HG02588 (cell line): ENCODE data around the gene PPP1R13B.

Experiments used
- ATAC-seq: cut with Tn5 transposase; IDR thresholded peaks from one replicate; pipeline ENCODE4 v1.9.1; 2021; ENCODE audit warnings: mild to moderate bottlenecking, moderate library complexity; ENCODE audit not compliant: unreplicated experiment

PPP1R13B gene

DNA sequence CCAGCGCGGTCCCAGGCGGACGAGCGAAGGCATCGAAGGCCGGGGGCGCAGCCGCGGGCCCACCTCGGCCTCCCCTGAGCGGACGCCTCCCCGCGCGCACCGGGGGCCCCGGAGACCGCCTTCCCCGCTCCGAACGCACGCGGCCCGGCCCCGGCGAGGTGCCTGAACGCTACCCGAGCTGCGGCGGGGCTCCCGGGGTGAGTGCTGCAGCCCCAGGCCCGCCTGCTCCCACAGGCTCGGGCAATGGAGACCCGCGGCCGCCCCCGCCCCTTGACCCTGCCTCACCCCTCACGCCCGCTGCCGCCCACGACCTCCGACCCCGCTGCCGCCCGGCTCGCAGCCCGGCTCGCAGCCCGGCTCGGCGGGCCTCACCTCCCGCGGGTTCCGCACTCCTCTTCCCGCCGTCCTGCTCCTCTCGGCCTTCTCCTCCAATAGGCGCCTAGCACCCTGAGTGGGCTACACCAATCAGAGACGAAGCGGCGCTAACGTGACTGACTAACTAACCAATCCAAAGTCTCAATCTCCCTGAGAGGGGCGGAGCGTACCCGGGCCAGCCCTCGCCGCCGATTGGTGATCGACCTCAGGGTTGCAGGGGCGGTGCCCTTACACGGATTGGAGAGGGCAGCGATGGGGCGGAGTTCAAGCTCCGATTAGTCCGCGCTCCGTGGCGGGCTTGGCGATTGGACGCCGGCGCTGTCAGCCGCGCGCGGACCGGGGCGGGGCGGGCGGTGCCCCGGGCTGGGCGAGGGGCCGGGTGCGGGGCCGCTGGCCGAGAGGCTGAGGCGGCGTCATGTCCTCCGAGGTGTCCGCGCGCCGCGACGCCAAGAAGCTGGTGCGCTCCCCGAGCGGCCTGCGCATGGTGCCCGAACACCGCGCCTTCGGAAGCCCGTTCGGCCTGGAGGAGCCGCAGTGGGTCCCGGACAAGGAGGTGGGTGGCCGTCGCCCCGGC, 132.0 kb downstream of the PPP1R13B start, which contains the start of the genes XRCC3 and ZFYVE21:
TSS of gene XRCC3 (minus strand) at position 400 of the 949 bp plus-strand sequence. CDS start 4,364 bp downstream, outside the sequence.
TSS of gene ZFYVE21 (plus strand) at position 759 of the 949 bp plus-strand sequence. CDS start at position 791, 32 bp downstream.
- ATAC-seq, result peak; percentile 94

DNA sequence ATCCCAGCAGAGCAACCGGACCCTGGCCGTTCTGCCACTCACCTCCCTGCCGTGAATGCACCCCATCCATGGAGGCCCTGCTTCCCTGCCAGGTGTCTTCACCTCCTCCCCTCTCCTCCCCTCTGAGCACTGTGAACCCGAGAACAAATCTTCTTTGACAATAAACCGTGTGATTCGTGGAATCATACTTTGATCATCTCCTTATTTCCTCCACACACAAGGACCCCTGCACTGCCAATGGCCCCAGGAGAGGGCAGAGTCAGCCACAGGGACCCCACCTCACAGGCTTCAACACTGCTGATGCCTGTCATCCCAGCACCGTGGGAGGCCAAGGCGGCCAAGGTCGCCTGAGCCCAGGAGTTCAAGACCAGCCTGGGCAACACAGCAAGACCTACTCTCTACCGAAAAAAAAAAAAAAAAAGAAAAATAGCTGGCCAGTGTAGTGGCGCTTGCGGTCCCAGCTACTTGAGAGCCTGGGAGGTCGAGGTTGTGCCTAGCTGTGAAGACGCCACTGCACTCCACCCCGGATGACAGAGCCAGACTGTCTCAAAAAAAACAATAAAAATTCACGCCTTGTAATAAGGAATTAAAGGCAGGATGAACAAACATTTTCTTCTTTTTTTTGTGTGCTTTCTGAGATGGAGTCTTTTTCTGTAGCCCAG, 133.2 kb downstream of the PPP1R13B start:
- ATAC-seq, result no peak

DNA sequence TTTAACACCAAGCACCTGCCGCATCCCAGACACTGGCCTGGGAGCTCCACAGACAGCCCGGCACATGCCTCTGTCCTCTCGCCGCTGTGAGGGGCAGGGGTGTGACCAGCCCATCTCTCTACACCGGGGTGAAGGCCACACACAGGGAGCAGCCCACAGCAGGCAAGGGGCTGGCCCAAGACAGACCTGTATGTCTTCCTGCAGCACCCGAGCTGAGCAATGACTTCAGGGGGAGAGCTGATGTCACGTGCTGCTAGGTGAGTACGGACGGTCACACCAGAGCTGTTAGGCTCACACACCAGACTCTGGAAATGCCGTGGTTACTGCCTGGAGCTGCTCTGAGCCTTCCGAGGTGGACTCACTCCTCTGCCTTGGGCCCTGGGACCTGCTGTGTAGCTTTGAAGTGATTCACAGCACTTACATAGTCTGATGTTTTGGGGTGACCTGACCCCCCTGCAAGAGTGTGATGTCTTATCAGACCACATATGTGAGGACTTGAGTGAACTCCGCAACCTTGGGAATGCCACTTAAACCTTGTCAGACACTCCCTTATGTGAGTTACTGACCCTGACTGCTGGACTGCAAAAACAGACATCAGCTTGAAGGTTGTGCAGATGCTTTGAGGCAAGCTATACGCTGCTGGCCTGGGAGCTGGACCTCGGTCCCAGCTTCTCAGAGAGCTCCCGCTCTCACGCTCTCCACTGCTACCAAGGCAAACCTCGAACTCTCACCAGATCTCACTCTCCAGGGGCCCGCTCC, 133.9 kb downstream of the PPP1R13B start:
- no peak for ATAC-seq

DNA sequence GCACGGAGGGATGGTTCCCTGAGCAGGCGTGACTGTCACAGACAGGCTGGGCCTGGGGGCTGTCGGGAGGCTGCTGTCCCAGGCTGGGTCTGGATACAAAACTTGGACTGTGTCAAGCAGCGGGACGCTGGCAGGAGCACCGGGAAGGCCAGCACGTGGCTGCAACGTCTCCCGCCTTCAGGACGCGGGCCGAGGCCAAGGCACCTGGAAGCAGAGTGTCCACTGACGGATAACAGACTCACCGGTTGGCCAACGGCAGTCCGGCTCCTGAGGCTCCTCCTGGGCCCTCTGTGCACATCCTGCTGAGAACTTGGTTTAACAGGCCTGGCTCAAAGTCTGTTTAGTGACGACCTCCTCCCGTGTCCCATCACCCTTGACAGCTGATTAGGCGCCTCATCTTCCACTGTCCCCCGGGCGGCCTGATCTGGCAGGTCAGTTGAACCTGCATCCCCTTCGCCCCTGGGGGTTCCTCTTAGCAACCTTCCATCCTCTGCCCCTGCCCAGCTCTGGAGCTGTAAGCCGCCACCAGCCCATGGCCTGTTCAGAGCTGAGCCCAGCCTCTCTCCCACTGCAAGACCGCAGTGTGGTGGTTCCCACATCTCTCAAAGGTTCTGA, 134.6 kb downstream of the PPP1R13B start:
- no peak for ATAC-seq

DNA sequence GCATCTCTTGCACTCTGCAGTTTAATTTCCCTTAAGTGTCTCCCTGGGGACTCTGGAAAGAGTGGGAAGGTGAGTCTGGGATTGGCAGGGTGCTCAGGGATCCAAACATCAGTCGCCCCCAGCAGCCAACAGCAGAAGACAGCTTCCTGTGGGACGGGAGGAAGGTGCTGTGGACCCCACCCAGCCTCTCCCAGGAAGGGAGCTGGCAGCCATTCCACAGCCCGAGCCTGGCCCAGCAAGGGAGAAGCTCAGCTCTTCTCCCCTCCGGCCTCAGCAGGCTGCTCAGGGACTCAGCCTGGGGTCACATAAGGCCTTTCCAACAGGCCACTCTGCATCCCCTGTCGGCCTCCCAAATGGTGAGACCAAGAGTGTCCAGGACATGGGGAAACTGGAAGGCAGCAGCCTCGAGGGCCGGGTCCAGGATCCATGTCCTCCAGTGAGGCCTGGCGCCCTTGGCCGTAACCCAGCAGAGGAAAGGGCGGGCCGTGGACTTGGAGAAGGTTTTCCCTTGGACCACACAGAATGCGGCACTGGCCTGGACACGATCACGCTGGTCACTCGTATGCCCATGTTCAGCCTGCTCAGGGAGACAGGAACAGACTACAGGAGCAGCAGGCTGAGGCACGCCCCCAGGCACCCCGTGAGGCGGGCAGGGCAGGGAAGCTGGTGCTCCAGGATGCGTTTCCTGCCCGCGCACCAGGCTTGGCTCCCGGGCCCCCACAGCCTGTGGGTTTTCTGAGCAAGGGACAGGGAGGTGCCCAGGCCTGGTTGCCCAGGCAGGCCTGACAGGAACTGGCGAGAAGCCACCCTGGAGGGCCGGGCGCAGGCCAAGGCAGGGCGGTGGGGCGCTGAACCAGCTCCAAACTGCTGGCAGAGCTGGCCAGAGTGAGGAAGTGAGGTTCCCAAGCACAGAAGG, 135.6 kb downstream of the PPP1R13B start:
- no peak for ATAC-seq

DNA sequence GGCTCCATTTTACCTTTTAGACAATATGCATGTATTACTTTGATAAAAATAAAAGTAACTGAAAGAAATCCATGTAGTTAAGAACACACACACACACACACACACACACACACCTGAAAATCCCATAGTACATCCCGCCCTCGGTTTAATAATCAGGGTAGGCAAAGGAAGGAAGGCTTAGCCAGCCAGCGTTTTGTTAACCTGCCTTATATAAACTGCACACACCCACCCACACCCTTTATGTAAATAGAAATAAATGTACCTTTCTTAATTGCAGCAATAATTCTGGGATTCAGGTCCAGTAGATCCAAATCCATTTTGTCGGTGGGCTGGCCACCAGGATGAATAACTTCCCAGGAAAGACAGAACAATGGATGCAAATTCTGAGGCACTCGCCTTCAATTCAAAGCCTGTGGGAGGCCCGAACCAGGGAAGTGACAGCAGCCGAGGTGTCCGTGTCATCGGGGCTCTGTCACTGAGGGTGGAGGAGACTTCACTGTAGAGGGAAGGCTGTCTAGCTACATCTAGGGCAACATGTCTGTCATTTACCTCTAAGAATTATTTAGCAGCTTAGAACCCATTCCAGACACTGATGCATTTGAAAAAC, 136.5 kb downstream of the PPP1R13B start:
- ATAC-seq, result no peak

DNA sequence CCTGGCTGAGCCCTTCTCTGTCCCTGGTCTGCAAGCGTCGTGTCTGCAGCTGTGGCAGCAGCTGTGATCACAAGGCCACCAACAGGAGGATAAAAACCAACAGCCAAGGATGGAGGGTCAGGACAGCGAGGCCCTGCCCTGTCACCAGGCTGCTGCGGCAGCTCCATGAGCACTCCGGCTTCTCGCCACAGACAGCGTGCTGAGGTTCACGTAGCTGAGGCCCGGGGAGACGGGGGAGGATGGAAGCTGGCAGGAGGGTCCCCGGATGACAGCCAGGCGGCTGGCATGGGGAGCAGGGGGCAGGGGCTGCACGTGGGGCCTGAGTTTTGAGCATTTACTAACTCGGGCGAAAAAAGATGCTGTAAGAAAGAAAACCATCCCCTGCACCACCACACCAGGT, 137.6 kb downstream of the PPP1R13B start:
- no peak for ATAC-seq

DNA sequence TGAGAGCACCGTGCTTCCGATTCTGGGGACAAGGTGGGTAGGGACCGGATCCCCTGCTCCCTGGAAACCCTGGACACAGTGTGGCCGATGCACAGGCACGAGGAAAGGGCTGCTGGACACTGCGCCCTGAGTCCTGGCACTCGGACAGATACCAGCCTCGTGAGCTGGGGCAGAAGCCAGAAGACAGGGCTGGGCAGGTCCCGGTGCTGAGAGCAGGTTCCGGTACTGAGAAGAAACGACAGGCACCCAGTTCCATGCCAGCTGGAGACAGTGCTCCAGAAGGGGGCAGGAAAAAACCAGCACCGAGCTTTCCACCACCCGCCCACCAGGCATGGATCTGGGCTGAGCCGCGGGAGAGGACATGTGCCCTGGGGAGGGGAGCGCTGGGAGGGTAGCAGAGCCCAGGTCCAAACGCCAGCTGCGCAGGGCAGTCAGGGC, 138.6 kb downstream of the PPP1R13B start:
- no peak for ATAC-seq

DNA sequence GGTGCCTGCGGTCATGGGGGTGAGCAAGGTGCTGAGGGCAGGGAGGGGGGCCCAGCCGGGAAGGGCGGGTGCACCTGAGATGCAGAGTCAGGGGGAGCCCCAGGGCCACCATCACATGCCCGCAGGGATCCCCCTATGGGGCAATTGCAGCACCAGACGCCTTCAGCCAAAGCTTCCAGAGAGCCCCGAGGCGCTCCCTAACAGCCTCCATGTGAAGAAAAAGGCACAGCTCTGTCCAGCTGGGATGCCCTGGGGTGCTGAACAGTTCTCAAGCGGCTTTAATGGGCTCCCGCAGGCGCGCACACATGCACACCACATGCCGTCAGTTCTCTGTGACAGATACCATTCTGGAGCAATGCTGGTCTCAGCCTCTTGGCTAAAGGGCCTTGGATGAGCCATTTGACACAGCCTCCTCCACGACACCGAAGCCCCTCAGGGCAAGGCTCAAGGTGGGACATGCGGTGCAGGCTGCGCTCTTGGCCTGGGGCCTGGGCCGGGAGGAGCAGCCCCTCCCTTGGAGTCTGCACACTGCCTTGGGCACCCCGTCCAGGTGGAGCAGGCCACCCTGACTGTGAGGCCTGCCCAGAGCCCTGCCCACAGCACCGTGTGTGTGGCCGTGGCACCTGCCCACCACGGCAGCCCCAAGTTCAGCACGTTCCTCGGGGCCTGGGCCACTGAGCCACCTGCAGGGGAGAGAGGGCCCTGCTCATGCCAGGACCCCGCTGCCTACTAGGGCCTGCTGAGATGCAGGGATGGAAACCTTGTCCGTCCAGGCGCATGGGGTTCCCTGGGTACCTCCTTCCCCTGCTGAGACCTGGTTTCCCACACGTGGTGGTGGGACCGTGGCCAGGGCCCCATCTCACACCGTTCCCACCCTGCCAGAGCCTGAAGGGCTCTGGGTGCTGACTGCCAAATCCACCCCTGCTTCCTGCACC, 139.8 kb downstream of the PPP1R13B start:
- no peak for ATAC-seq

DNA sequence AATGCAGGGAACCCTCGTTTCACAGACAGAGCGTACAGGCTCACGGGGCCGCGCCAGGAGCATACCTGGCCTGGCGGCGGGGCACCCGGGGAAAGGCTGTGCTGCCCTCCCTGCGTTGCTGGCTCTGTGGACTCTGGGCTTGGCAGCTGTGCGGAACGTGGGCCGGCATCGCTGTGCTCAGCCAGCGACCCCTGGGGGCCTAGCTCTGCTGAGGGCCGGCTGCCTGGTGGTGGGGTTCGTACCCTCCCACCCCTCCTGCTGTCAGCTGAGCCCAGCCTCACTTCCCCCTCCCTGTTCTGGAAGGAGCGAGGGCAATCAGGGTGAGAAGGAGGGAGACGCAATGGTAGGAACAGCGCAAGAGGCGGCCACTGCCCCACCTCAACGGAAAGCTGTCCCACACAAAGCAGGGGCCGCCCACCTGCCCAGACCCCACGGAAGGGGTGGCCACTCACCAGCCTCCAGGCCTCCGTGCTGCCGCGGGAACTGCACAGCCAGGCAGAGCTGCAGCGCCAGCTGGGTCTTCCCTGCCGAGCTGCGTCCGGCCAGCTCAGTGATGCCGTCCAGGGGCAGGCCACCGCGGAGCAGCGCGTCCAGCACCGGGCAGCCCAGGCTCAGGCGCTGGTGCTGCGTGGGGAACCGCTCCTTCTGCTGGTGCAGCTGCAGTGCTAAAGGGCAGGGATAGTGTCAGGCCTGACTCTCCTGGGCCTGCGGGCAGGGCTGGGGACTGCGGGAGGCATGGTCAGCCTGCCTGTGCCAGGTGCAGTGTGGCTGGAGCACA, 140.6 kb downstream of the PPP1R13B start:
- ATAC-seq, result no peak

DNA sequence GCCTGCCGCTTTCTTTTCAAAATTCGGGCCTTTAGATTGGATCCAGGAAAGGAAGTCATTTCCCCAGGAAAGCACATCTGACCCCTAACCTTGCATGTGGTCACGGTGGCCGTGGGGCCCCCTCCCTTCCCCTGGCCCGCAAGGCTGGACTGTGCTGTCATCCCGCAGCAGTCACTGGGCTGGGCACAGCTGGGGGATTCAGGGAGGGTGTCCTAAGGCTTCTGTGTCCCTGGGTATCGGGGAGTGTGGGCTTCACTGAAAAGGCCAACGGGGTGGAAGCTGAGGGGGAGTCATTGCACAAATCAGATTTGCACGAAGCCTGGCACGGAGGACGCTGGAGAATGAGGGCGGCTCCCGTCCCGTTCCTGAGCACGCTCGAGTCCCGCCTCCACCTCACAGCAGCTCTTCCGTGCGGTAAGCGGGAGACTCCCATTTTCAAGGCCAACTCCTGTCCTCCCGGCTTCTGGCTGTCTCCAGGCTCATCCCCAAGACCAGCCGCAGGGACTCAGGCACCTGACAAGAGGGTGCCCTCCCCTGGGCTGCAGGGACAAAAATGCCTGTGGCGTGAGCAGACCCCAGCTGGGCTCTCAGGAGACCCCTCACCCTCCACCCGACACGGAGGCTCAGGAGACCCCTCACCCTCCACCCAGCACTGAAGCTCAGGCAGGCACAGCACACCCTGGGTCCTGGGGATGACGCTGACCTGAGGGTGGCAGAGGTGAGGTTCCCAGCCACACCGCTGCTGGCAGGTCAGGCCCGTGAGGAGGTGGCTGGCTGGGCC, 141.7 kb downstream of the PPP1R13B start:
- ATAC-seq, result no peak

DNA sequence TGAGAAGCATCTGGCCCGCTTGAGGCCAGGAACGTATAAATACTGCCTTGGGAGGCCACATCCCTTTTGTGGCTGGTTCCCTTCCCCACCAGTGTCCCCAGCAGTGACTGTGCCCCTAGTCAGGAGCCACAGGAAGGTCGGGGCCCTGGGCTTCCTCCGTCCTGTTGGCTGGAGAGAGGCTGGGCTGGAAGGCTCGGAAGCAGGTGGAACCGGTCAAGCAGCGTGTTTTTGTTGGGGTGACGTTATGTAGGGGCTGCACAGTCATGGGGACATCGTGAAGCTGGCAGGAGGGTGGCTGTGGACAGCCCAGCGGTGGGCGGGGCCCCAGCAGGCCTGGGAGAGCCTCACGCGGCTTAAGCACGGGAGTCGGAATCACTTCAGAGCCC, 142.3 kb downstream of the PPP1R13B start:
- ATAC-seq, result no peak

DNA sequence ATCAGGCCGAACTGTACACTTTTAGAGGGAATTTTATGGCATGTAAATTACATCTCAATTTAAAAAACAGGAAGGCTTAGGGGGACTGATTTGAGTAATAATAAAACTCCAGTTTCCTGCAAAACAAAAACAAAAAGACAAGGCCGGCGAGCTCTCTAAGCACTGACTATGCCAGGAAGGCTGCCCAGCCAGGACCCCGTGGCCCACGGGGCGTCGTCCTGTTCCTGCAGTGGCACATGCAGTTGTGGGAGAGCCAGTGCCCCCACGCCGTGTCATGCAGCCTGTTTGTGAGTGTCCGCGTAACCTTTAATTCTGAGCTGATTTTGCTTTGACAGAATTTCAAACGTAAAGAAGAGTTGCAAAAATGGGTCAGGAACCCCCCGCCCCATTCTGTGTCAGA, 142.7 kb downstream of the PPP1R13B start:
- no peak for ATAC-seq

DNA sequence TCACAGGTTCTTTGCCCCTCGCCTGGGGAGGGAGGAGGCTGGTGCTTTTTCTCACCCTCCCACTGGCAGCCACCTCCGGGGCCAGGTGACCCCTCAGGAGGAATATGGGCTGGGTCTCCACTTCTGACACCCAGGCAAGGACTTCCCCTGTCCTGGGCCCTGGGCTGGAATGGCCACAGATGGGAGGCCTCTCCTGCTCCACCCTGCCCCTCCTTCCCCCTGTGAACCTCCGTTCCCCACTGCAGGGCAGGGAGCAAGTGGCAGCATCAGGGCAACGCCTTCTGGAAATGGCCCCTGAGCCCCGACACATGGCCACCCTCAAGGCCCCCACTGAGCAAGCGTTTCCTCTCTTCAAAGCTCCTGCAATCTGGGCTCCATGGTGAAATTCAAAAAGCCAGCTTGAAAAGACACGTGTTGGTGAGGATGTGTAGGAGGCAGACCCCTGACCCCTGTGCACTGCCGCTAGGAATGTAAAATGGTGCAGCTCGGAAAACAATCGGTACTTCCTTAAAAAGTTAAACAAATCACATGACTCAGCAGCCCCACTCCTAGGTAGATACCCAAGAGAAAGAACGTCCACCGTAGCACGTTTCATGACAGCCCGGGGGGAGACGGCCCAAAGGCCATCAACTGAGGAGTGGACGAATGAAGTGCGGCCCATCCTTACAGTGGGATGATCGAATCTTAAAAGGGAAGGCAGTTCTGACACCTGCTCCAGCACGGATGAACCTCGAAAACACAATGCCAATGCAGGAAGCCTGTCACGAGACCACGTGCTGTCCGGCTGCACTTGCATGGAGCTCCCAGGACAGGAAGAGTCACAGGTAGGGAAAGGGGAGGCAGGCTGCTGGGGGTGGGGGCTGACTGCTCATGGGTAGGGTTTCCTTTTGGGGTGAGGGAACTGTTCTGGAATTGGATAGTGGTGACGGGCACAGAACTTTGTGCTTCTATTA, 143.7 kb downstream of the PPP1R13B start:
- ATAC-seq, result no peak
